Endothelial cell of umbilical vein (primary cell): Measurements from ENCODE around the gene UNC13D. TPM values are rescaled to one million over a fixed set of nuclear protein-coding genes. Genes with fewer than 3 reads are reported as not detected.

Experiments used
- BruUV-seq: library from RNA; stranded (reverse); fragments of 400-500 nt; replicated peaks from 2 replicates; lab custom pipeline; 2021; lab: Mats Ljungman, UMichigan
- CTCF ChIA-PET: fragments of 300-600, 350-600 bp; sonication (Branson Sonifier 250); formaldehyde crosslinking; loops from one replicate; lab custom pipeline; 2021; ENCODE audit warnings: antibody characterized with exemption, inconsistent platforms; lab: Charles Lee
- POLR2A ChIA-PET: fragments of 300-600, 350-600 bp; sonication (Branson Sonifier 250); formaldehyde crosslinking; loops from one replicate; lab custom pipeline; 2021; ENCODE audit warnings: antibody characterized with exemption, inconsistent platforms; lab: Charles Lee
- DNase-seq: peaks from one replicate; pipeline ENCODE4 v3.0.0-alpha.2; 2011; ENCODE audit warnings: low read depth, low spot score
- FAIRE-seq: peaks from 2 replicates; lab custom pipeline; 2011; peaks lifted over from hg19 to GRCh38; lab: Jason Lieb, UNC
- H2AFZ ChIP-seq: 2 replicates; pipeline ENCODE4 v1.6.0; 2012; ENCODE audit warnings: low read depth, low read length, control low read depth, inconsistent platforms
- H3K27ac ChIP-seq: 2 replicates; pipeline ENCODE4 v1.5.1; 2011; ENCODE audit warnings: low read depth, mild to moderate bottlenecking, control low read depth, low read length, moderate library complexity; ENCODE audit not compliant: insufficient read depth
- H3K27me3 ChIP-seq, 2 experiments: 2 replicates each; pipeline versions ENCODE4 v1.6.0 to v1.6.1; 2011; ENCODE audit warnings: low read length in 2 of 2, mixed read lengths in 1 of 2; ENCODE audit not compliant: control insufficient read depth in 2 of 2, insufficient read depth in 2 of 2
- H3K36me3 ChIP-seq, 2 experiments: 2 replicates in 1 of 2; 3 replicates in 1 of 2; pipeline ENCODE4 v1.5.1; 2011; ENCODE audit warnings: low read length in 2 of 2, mild to moderate bottlenecking in 1 of 2, moderate library complexity in 1 of 2; ENCODE audit not compliant: control insufficient read depth in 2 of 2, insufficient read depth in 2 of 2; ENCODE audit errors: extremely low read depth in 1 of 2
- H3K4me1 ChIP-seq: 3 replicates; pipeline ENCODE4 v1.5.1; 2011; ENCODE audit warnings: mild to moderate bottlenecking, low read length; ENCODE audit not compliant: control insufficient read depth, insufficient read depth; ENCODE audit errors: extremely low read depth
- H3K4me2 ChIP-seq: 2 replicates; pipeline ENCODE4 v1.6.1; 2011; ENCODE audit warnings: low read length, control low read depth, mixed read lengths; ENCODE audit not compliant: insufficient read depth
- H3K4me3 ChIP-seq, 3 experiments: fragments of 200-600 bp in 1 of 3; sonication (generic), shearing (Covaris generic) in 1 of 3; replicated peaks in 1 of 3; 2 replicates each; pipeline ENCODE4 v1.5.1; 2011 to 2016; ENCODE audit warnings: control low read depth in 3 of 3, low read length in 3 of 3, mild to moderate bottlenecking in 2 of 3, inconsistent platforms in 1 of 3, low read depth in 1 of 3, moderate library complexity in 1 of 3; ENCODE audit not compliant: insufficient read depth in 1 of 3
- H3K79me2 ChIP-seq: 2 replicates; pipeline ENCODE4 v1.6.0; 2012; ENCODE audit warnings: low read length, inconsistent platforms; ENCODE audit not compliant: control insufficient read depth, insufficient read depth
- H3K9ac ChIP-seq: replicated peaks from 2 replicates; pipeline ENCODE3; 2011; ENCODE audit warnings: low read length, control low read depth; ENCODE audit not compliant: insufficient read depth; ENCODE audit errors: extremely low read depth
- H3K9me1 ChIP-seq: replicated peaks from 3 replicates; pipeline ENCODE4 v1.6.0; 2011; ENCODE audit warnings: mild to moderate bottlenecking, low read length; ENCODE audit not compliant: control insufficient read depth, insufficient read depth; ENCODE audit errors: extremely low read depth
- H3K9me3 ChIP-seq: replicated peaks from 2 replicates; pipeline ENCODE4 v1.5.1; 2012; ENCODE audit warnings: low read length, inconsistent platforms; ENCODE audit not compliant: control insufficient read depth, insufficient read depth
- H4K20me1 ChIP-seq: replicated peaks from 2 replicates; pipeline ENCODE3; 2011; ENCODE audit warnings: mild to moderate bottlenecking, low read length; ENCODE audit not compliant: control insufficient read depth, insufficient read depth; ENCODE audit errors: extremely low read depth
- POLR2A ChIP-seq: IDR thresholded peaks from 2 replicates; pipeline ENCODE4 v1.6.1; 2012; ENCODE audit warnings: low read depth, mild to moderate bottlenecking, control low read depth, low read length
- POLR2AphosphoS5 ChIP-seq: IDR thresholded peaks from 2 replicates; pipeline ENCODE4 v1.6.1; 2012; ENCODE audit warnings: low read depth, mild to moderate bottlenecking, control low read depth, low read length, moderate library complexity; ENCODE audit not compliant: insufficient read depth
- dilution Hi-C: fragments of 300-500 bp; cut with MboI; formaldehyde crosslinking; loops from one replicate; pipeline ENCODE4 v1.15.0; 2019; ENCODE audit warnings: low sequenced_read_pairs; ENCODE audit not compliant: extremely low pct_ligation_motif_present
- intact Hi-C: fragments of 100-400 bp; cut with micrococcal nuclease; formaldehyde crosslinking; loops from one replicate; pipeline ENCODE4 v1.10.0; 2022
- polyA plus RNA-seq, 4 experiments: library from polyadenylated mRNA; depleted of rRNA in 3 of 4; stranded (reverse) in 3 of 4; unstranded in 1 of 4; fragments of >200 nt; gene quantifications; 2 replicates each; pipeline versions ENCODE4 v1.2.1 to v1.2.3, GENCODE V29; 2011 to 2012; ENCODE audit warnings: missing spikeins in 1 of 4
- total RNA-seq: library from RNA; stranded (reverse); gene quantifications from 2 replicates; pipeline ENCODE4 v1.2.3, GENCODE V29; 2021
- TF ChIP-seq, protein P1 (sequence below): IDR thresholded peaks from 2 replicates; pipeline ENCODE4 v1.6.1; 2011; ENCODE audit not compliant: insufficient read depth, insufficient read length

Gene UNC13D
- total and polyA plus RNA-seq, 2 donors (not counting 3 experiments of a cell fraction or from before 2014, with no cell fraction given), result 6.9 to 14.9 TPM

- H3K36me3 ChIP-seq, result peaks cover 3 to 23% of the 10 kb centered on the region in 2 experiments
- no peaks in the 10 kb centered on the region for H3K9me3 ChIP-seq
- TF ChIP-seq POLR2A (peak; percentile 14), POLR2AphosphoS5 (no peak)
- ChIA-PET POLR2A (no interaction called here), CTCF (interaction anchor here (0.8 to 6.8 kb wide), 11 partner anchors 10 to 80 kb away, joined by 3 to 53 read pairs (median 7); partner anchors contain the start of genes GALK1, TRIM47, TRIM65 and WBP2)
- H3K4me2 ChIP-seq, result no peak overlapping the region
- H3K27ac ChIP-seq, result peak overlapping the region; percentile 38
- no peaks in the 10 kb centered on the region for H4K20me1 ChIP-seq
- no peaks in the 10 kb centered on the region for H3K79me2 ChIP-seq
- no peak overlapping the region for H3K9ac ChIP-seq
- H3K9me1 ChIP-seq, result no peaks in the 10 kb centered on the region
- dilution Hi-C loops (no loop called here), intact Hi-C loops (loop anchor here (1.0 to 2.0 kb wide), 4 partner anchors 11 to 52 kb away; partner anchors contain the start of genes TRIM65 and WBP2)
- H3K27me3 ChIP-seq, result no peaks in the 10 kb centered on the region
- FAIRE-seq (peak; percentile 49), DNase-seq (no peak)
- BruUV-seq, result no TSS peak
- peak overlapping the region; percentile 86 for H2AFZ ChIP-seq
- peaks cover 39% of the 10 kb centered on the region for H3K4me1 ChIP-seq
- H3K4me3 ChIP-seq, result no peak overlapping the region
Measured at GRCh38 chr17:75844530-75845057, 390 bp upstream of the UNC13D start.

DNA sequence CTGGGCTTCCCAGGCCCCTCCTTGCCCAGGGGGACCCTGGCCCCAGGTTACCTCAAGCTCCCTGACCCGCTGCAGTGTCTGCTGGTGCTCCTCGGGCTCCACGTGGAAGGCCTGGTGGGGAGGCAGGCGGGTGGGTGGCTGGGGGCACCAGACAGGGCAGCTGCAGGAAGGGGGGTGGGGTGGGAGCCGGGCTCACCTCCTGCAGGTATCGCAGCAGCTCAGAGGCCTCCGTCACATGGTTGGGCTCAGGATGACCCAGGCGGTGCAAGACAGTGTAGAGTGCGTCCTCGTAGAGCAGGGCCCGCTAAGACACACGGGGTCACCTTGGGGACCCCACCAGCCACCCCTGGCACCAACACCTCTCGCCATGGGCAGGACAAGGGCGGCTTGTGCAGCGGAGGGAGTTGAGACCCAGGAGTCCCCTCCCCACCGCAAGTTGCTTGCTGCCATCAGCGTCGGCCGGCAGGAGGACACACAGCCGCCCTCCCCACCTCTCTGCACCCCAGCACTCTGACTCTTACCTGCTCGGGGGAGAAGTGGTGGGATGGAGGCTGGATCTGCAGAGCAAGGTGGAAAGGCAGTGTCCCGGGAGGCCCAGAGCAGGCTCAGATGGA is 1.1 kb downstream of the UNC13D start:
- CTCF ChIA-PET, result interaction anchor here (0.9 to 3.4 kb wide), 5 partner anchors 13 to 70 kb away, joined by 3 to 24 read pairs (median 4); no protein-coding TSS in a partner anchor
- DNase-seq, result no peak
- no peak overlapping the region for H3K4me3 ChIP-seq
- no peak overlapping the region for H3K9ac ChIP-seq
- no peaks in the 10 kb centered on the region for H3K9me1 ChIP-seq
- intact Hi-C loops (no loop called here), dilution Hi-C loops (no loop called here)
- FAIRE-seq, result no peak
- peaks cover 31% of the 10 kb centered on the region for H3K4me1 ChIP-seq
- no peaks in the 10 kb centered on the region for H3K27me3 ChIP-seq
- peaks cover under 1 to 16% of the 10 kb centered on the region in 2 experiments for H3K36me3 ChIP-seq
- TF ChIP-seq, protein P1, sequence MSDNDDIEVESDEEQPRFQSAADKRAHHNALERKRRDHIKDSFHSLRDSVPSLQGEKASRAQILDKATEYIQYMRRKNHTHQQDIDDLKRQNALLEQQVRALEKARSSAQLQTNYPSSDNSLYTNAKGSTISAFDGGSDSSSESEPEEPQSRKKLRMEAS, result no peak
- peak overlapping the region; percentile 86 for H2AFZ ChIP-seq
- POLR2A ChIA-PET, result no interaction called here
- H3K9me3 ChIP-seq, result no peaks in the 10 kb centered on the region
- no peaks in the 10 kb centered on the region for H4K20me1 ChIP-seq
- H3K79me2 ChIP-seq, result no peaks in the 10 kb centered on the region
- no peak overlapping the region for H3K27ac ChIP-seq
- BruUV-seq, result no TSS peak
- H3K4me2 ChIP-seq, result no peak overlapping the region
